HepG2 (cell line): ENCODE results near the gene SAXO2. TPM values are rescaled to one million over a fixed set of nuclear protein-coding genes. Genes with fewer than 3 reads are reported as not detected.

ENCODE experiments used
- AGO1 ChIP-seq: fragments of 200-400 bp; formaldehyde crosslinking; IDR thresholded peaks from 2 replicates; pipeline ENCODE4 v1.6.1; 2017; ENCODE audit warnings: mild to moderate bottlenecking, low read depth, low read length, moderate library complexity; ENCODE audit not compliant: poor library complexity, severe bottlenecking
- BORCS8-MEF2B ChIP-seq: sonication (generic); formaldehyde crosslinking; IDR thresholded peaks from 2 replicates; pipeline ENCODE4 v1.8.0; 2022; ENCODE audit warnings: mild to moderate bottlenecking, missing genetic modification reagents
- FOXM1 ChIP-seq: sonication (generic); formaldehyde crosslinking; IDR thresholded peaks from 2 replicates; pipeline ENCODE4 v1.5.0; 2020; ENCODE audit warnings: missing genetic modification reagents
- FOXP1 ChIP-seq, 2 experiments: fragments of 450-650 bp in 1 of 2; IDR thresholded peaks; 2 replicates each; pipeline ENCODE4 v1.6.1; 2017 to 2018; ENCODE audit warnings: antibody characterized with exemption in 1 of 2
- KIAA2018 ChIP-seq: sonication (generic); formaldehyde crosslinking; IDR thresholded peaks from 2 replicates; pipeline ENCODE4 v1.5.0; 2020; ENCODE audit warnings: mild to moderate bottlenecking, missing genetic modification reagents, borderline replicate concordance
- MBD4 ChIP-seq: IDR thresholded peaks from 2 replicates; pipeline ENCODE4 v1.6.1; 2012; ENCODE audit warnings: low read length, inconsistent platforms, borderline replicate concordance
- RFX3 ChIP-seq: IDR thresholded peaks from 2 replicates; pipeline ENCODE4 v1.6.1; 2016; ENCODE audit warnings: missing biosample characterization, missing genetic modification reagents
- SETDB1 ChIP-seq: sonication (generic); formaldehyde crosslinking; IDR thresholded peaks from 2 replicates; pipeline ENCODE4 v1.5.1; 2020; ENCODE audit warnings: missing genetic modification reagents, mild to moderate bottlenecking, borderline replicate concordance
- SP5 ChIP-seq: IDR thresholded peaks from 2 replicates; pipeline ENCODE4 v1.6.1; 2016; ENCODE audit warnings: low read depth, borderline replicate concordance
- SRSF9 ChIP-seq: fragments of 200-400 bp; formaldehyde crosslinking; IDR thresholded peaks from 2 replicates; pipeline ENCODE4 v1.6.1; 2018; ENCODE audit warnings: borderline replicate concordance, mild to moderate bottlenecking, low read depth, low read length; ENCODE audit not compliant: insufficient read depth, poor library complexity, severe bottlenecking
- TBX2 ChIP-seq: sonication (generic); formaldehyde crosslinking; IDR thresholded peaks from 2 replicates; pipeline ENCODE4 v1.5.0; 2020; ENCODE audit warnings: missing genetic modification reagents, mild to moderate bottlenecking, borderline replicate concordance
- TP53 ChIP-seq: sonication (generic); formaldehyde crosslinking; conservative IDR thresholded peaks from 2 replicates; pipeline ENCODE4 v1.4.0; 2020; ENCODE audit warnings: missing genetic modification reagents
- ZBTB7A ChIP-seq: sonication (generic); formaldehyde crosslinking; IDR thresholded peaks from 2 replicates; pipeline ENCODE4 v1.8.0; 2022; ENCODE audit warnings: mild to moderate bottlenecking, missing genetic modification reagents
- ZNF709 ChIP-seq: sonication (generic); formaldehyde crosslinking; IDR thresholded peaks from 2 replicates; pipeline ENCODE4 v1.5.0; 2020; ENCODE audit warnings: mild to moderate bottlenecking, missing genetic modification reagents
- polyA plus RNA-seq, 8 experiments: library from polyadenylated mRNA; depleted of rRNA in 3 of 8; stranded (reverse) in 7 of 8; unstranded in 1 of 8; fragments of >200 nt; fragmentation: Illumina TruSeq in 4 of 8; extraction: Trizol in 4 of 8; gene quantifications; 2 replicates each; pipeline versions ENCODE4 v1.2.1 to v1.2.3, GENCODE V29; 2011 to 2016; ENCODE audit warnings: low read depth in 4 of 8, missing spikeins in 1 of 8, mixed read lengths in 1 of 8; ENCODE audit not compliant: insufficient read depth in 1 of 8
- total RNA-seq, 5 experiments: library from RNA; depleted of rRNA; stranded (reverse); fragments of >200 nt; fragmentation: Illumina TruSeq; extraction: Trizol; gene quantifications; 2 replicates each; pipeline ENCODE4 v1.2.3, GENCODE V29; 2016; ENCODE audit warnings: low read depth in 1 of 5
- TF ChIP-seq, protein P1 (sequence below): IDR thresholded peaks from 2 replicates; pipeline ENCODE4 v1.4.0; 2020; ENCODE audit warnings: mild to moderate bottlenecking, missing genetic modification reagents

Gene SAXO2
- total and polyA plus RNA-seq, 2 of the 13 experiments (the other 11 are each of a cell fraction or from before 2014, with no cell fraction given), result 0.01 to 1.5 TPM

GRCh38 chr15:82263350-82263749, 732 bp downstream of the SAXO2 start (continued):
- no peak for TF ChIP-seq KIAA2018 (CRISPR knock-in tag)
- no peak for TF ChIP-seq MBD4
- peak; percentile 95 for TF ChIP-seq FOXP1 (IDR thresholded peaks at IDR 0.05)
- peak; percentile 99 for TF ChIP-seq FOXP1 (CRISPR knock-in tag; IDR thresholded peaks at IDR 0.05)
- no peak for TF ChIP-seq ZBTB7A (CRISPR knock-in tag)
- TF ChIP-seq SP5 (CRISPR knock-in tag), result peak; percentile 76
- TF ChIP-seq SETDB1, result no peak
- no peak for TF ChIP-seq SRSF9
- no peak for TF ChIP-seq ZNF709
- TF ChIP-seq RFX3, result peak; percentile 55
- no peak for TF ChIP-seq AGO1
- TF ChIP-seq TBX2, result peak; percentile 52; the same call in 1 of the 2 replicates
- TF ChIP-seq BORCS8-MEF2B, result no peak
- TF ChIP-seq, protein P1, sequence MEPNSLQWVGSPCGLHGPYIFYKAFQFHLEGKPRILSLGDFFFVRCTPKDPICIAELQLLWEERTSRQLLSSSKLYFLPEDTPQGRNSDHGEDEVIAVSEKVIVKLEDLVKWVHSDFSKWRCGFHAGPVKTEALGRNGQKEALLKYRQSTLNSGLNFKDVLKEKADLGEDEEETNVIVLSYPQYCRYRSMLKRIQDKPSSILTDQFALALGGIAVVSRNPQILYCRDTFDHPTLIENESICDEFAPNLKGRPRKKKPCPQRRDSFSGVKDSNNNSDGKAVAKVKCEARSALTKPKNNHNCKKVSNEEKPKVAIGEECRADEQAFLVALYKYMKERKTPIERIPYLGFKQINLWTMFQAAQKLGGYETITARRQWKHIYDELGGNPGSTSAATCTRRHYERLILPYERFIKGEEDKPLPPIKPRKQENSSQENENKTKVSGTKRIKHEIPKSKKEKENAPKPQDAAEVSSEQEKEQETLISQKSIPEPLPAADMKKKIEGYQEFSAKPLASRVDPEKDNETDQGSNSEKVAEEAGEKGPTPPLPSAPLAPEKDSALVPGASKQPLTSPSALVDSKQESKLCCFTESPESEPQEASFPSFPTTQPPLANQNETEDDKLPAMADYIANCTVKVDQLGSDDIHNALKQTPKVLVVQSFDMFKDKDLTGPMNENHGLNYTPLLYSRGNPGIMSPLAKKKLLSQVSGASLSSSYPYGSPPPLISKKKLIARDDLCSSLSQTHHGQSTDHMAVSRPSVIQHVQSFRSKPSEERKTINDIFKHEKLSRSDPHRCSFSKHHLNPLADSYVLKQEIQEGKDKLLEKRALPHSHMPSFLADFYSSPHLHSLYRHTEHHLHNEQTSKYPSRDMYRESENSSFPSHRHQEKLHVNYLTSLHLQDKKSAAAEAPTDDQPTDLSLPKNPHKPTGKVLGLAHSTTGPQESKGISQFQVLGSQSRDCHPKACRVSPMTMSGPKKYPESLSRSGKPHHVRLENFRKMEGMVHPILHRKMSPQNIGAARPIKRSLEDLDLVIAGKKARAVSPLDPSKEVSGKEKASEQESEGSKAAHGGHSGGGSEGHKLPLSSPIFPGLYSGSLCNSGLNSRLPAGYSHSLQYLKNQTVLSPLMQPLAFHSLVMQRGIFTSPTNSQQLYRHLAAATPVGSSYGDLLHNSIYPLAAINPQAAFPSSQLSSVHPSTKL (CRISPR knock-in tag), result peak; percentile 96
- no peak for TF ChIP-seq FOXM1 (CRISPR knock-in tag)
- no peak for TF ChIP-seq TP53 (CRISPR knock-in tag)
